Mucosa of descending colon (tissue), 3 donors: Measurements from ENCODE around the gene AK5. TPM values are rescaled to one million over a fixed set of nuclear protein-coding genes. Genes with fewer than 3 reads are reported as not detected.
"Not testable (repeated sequence)": the region's sequence is repeated elsewhere in the genome, so short reads cannot be mapped to it uniquely, and the experiment has no call there.

Source experiments
- ATAC-seq: fragments of 200-7000 bp; cut with Tn5 transposase; one replicate; pipeline ENCODE4 v1.9.1; 2020; ENCODE audit warnings: mild to moderate bottlenecking, moderate library complexity
- DNase-seq, 3 donors: peaks; one replicate each; pipeline ENCODE4 v3.0.0-alpha.2; 2020
- H3K36me3 ChIP-seq: fragments of 200-600 bp; one replicate; pipeline ENCODE4 v1.8.0; 2021; ENCODE audit warnings: low read depth, mild to moderate bottlenecking
- H3K4me1 ChIP-seq: fragments of 200-600 bp; one replicate; pipeline ENCODE4 v1.8.0; 2021; ENCODE audit warnings: low read depth, mild to moderate bottlenecking
- H3K4me3 ChIP-seq: fragments of 200-600 bp; one replicate; pipeline ENCODE4 v1.8.0; 2021; ENCODE audit warnings: mild to moderate bottlenecking
- H3K9me3 ChIP-seq: fragments of 200-600 bp; one replicate; pipeline ENCODE4 v1.8.0; 2021; ENCODE audit warnings: mild to moderate bottlenecking
- CTCF ChIP-seq: fragments of 200-600 bp; IDR thresholded peaks from one replicate; pipeline ENCODE4 v1.8.0; 2022; ENCODE audit warnings: antibody characterized with exemption, mild to moderate bottlenecking
- intact Hi-C, 2 donors: fragments of 100-400 bp; cut with DNase I in 1 of 2; cut with micrococcal nuclease in 1 of 2; formaldehyde crosslinking; loops; one replicate each; pipeline versions ENCODE4 v1.11.0 to v1.11.1; 2022; cut with DNase I, micrococcal nuclease
- total RNA-seq, 3 donors: library from RNA; stranded (reverse); fragmentation: NEBNext Ultra II Directional in 2 of 3; extraction: Animal tissue kit (Norgen Biotek cat#: 25700) in 2 of 3; gene quantifications; one replicate each; pipeline versions ENCODE4 v1.2.1 to v1.2.4, GENCODE V29; 2021 to 2023
- donor health status: DM: no; HTN: no; CAD: no; lungs with moderate emphysema.
- donor health status: DM: no; HTN: no; CAD: no.
- donor health status: DM: no; HTN: yes; CAD: no.

The AK5 gene
- total RNA-seq, 3 donors from 2014 or later = 0.51 to 3.0 (median 0.84) TPM

GRCh38 chr1:77413541-77414335, 131.9 kb downstream of the AK5 start:
- Histone ChIP-seq H3K4me1 (peaks cover 3% of the 10 kb centered on the region), H3K9me3 (no peaks in the 10 kb centered on the region), H3K4me3 (no peak overlapping the region), H3K36me3 (no peaks in the 10 kb centered on the region)
- intact Hi-C loops = no loop called here
- no peak for TF ChIP-seq CTCF
- DNase-seq (no peak), ATAC-seq (no peak)

- no peaks in the 10 kb centered on the region for H3K9me3 ChIP-seq
- no peak overlapping the region for H3K4me3 ChIP-seq
- intact Hi-C loops = no loop called here
- TF ChIP-seq CTCF = no peak
- H3K4me1 ChIP-seq = peaks cover 3% of the 10 kb centered on the region
- ATAC-seq (no peak), DNase-seq (no peak)
- no peaks in the 10 kb centered on the region for H3K36me3 ChIP-seq
Measured at GRCh38 chr1:77415579-77415978, 133.8 kb downstream of the AK5 start.

- TF ChIP-seq CTCF = no peak
- DNase-seq = peak in 1 of 3 donors; percentile 18
- no peaks in the 10 kb centered on the region for H3K9me3 ChIP-seq
- ATAC-seq = no peak
- H3K4me3 ChIP-seq = no peak overlapping the region
- H3K4me1 ChIP-seq = peaks cover 3% of the 10 kb centered on the region
- no peaks in the 10 kb centered on the region for H3K36me3 ChIP-seq
- intact Hi-C loops = no loop called here
Measured at GRCh38 chr1:77416692-77417450, 135.1 kb downstream of the AK5 start.

- H3K36me3 ChIP-seq, ATAC-seq, H3K4me3 ChIP-seq, intact Hi-C loops, DNase-seq, H3K9me3 ChIP-seq, H3K4me1 ChIP-seq: not testable (repeated sequence)
Measured at GRCh38 chr1:77418055-77418454, 136.2 kb downstream of the AK5 start.

- Histone ChIP-seq H3K9me3 (no peaks in the 10 kb centered on the region), H3K36me3 (no peaks in the 10 kb centered on the region), H3K4me1 (no peaks in the 10 kb centered on the region), H3K4me3 (no peak overlapping the region)
- no peak for TF ChIP-seq CTCF
- intact Hi-C loops = no loop called here
- DNase-seq (no peak), ATAC-seq (no peak)
Measured at GRCh38 chr1:77421504-77422233, 139.8 kb downstream of the AK5 start.

- H3K9me3 ChIP-seq = peaks cover 3% of the 10 kb centered on the region
- H3K36me3 ChIP-seq = no peaks in the 10 kb centered on the region
- TF ChIP-seq CTCF = no peak
- no peak for ATAC-seq
- intact Hi-C loops = no loop called here
- no peaks in the 10 kb centered on the region for H3K4me1 ChIP-seq
- no peak for DNase-seq
- H3K4me3 ChIP-seq = no peak overlapping the region
Measured at GRCh38 chr1:77424236-77424635, 142.4 kb downstream of the AK5 start.
